Type B pancreatic cell (in vitro differentiated cells): Measurements from ENCODE around the gene NPB. TPM values are rescaled to one million over a fixed set of nuclear protein-coding genes. Genes with fewer than 3 reads are reported as not detected.
A peak's percentile ranks its signal among the peaks of the same experiment; 100 is the strongest.

Source experiments
- DNase-seq: peaks from one replicate; pipeline ENCODE4 v3.0.0; 2021; ENCODE audit warnings: mixed read lengths; ENCODE audit not compliant: unreplicated experiment; ENCODE audit errors: extremely low spot score
- H3K27ac Mint-ChIP-seq: 2 replicates; pipeline ENCODE4 v1.8.0; 2021; ENCODE audit warnings: mild to moderate bottlenecking, mixed read lengths
- H3K27me3 Mint-ChIP-seq: 2 replicates; pipeline ENCODE4 v1.8.0; 2021; ENCODE audit warnings: mixed read lengths
- H3K36me3 Mint-ChIP-seq: 2 replicates; pipeline ENCODE4 v1.8.0; 2021; ENCODE audit warnings: mixed read lengths
- H3K4me1 Mint-ChIP-seq: one replicate; pipeline ENCODE4 v1.8.0; 2021; ENCODE audit warnings: mixed read lengths; ENCODE audit not compliant: unreplicated experiment
- H3K4me3 Mint-ChIP-seq: 2 replicates; pipeline ENCODE4 v1.8.0; 2021; ENCODE audit warnings: mild to moderate bottlenecking, mixed read lengths
- H3K9me3 Mint-ChIP-seq: 2 replicates; pipeline ENCODE4 v1.8.0; 2021; ENCODE audit warnings: mixed read lengths
- CTCF ChIP-seq: fragments of 200-600 bp; sonication (generic); conservative IDR thresholded peaks from 2 replicates; pipeline ENCODE4 v1.5.0; 2021; ENCODE audit warnings: antibody characterized with exemption, mild to moderate bottlenecking
- total RNA-seq: library from RNA; stranded (reverse); gene quantifications from 2 replicates; pipeline ENCODE4 v1.2.1, GENCODE V29; 2021; ENCODE audit warnings: low replicate concordance

Gene NPB
- total RNA-seq, 1 donor from 2014 or later, result 2.5 TPM

GRCh38 chr17:81891303-81891552 lies 10.8 kb upstream of the NPB start:
- H3K4me1 Mint-ChIP-seq, result peaks cover 8% of the 10 kb centered on the region
- H3K36me3 Mint-ChIP-seq, result peaks cover 5% of the 10 kb centered on the region
- no peak for TF ChIP-seq CTCF
- peak overlapping the region; percentile 95 for H3K4me3 Mint-ChIP-seq
- peak overlapping the region; percentile 94 for H3K27ac Mint-ChIP-seq
- no peak for DNase-seq
- H3K9me3 Mint-ChIP-seq, result no peaks in the 10 kb centered on the region
- no peaks in the 10 kb centered on the region for H3K27me3 Mint-ChIP-seq

GRCh38 chr17:81895400-81895799 lies 6.6 kb upstream of the NPB start:
- Mint-ChIP-seq H3K27me3 (no peaks in the 10 kb centered on the region), H3K36me3 (peaks cover 8% of the 10 kb centered on the region), H3K9me3 (no peaks in the 10 kb centered on the region), H3K4me1 (no peaks in the 10 kb centered on the region), H3K4me3 (no peak overlapping the region), H3K27ac (no peak overlapping the region)
- TF ChIP-seq CTCF, result no peak
- DNase-seq, result no peak

- peaks cover 7% of the 10 kb centered on the region for H3K4me1 Mint-ChIP-seq
- no peak for TF ChIP-seq CTCF
- no peak overlapping the region for H3K4me3 Mint-ChIP-seq
- H3K36me3 Mint-ChIP-seq, result peaks cover 15% of the 10 kb centered on the region
- no peaks in the 10 kb centered on the region for H3K9me3 Mint-ChIP-seq
- DNase-seq, result no peak
- peaks cover 9% of the 10 kb centered on the region for H3K27me3 Mint-ChIP-seq
- no peak overlapping the region for H3K27ac Mint-ChIP-seq
These were observed 3.8 kb upstream of the NPB start for GRCh38 chr17:81898029-81898866.

- Mint-ChIP-seq H3K4me1 (peaks cover 7% of the 10 kb centered on the region), H3K4me3 (no peak overlapping the region), H3K27ac (no peak overlapping the region), H3K9me3 (no peaks in the 10 kb centered on the region), H3K36me3 (peaks cover 15% of the 10 kb centered on the region), H3K27me3 (peaks cover 9% of the 10 kb centered on the region)
- DNase-seq, result no peak
- no peak for TF ChIP-seq CTCF
These were observed 3.2 kb upstream of the NPB start for GRCh38 chr17:81898885-81899284.

- TF ChIP-seq CTCF, result no peak
- Mint-ChIP-seq H3K27me3 (peaks cover 9% of the 10 kb centered on the region), H3K4me1 (peaks cover 7% of the 10 kb centered on the region), H3K36me3 (peaks cover 15% of the 10 kb centered on the region), H3K9me3 (no peaks in the 10 kb centered on the region), H3K27ac (no peak overlapping the region), H3K4me3 (no peak overlapping the region)
- peak; percentile 70 for DNase-seq
These were observed 2.4 kb upstream of the NPB start for GRCh38 chr17:81899514-81900166.
